ENCODE results near the gene KIF5B. TPM values are rescaled to one million over a fixed set of nuclear protein-coding genes. Genes with fewer than 3 reads are reported as not detected.

KIF5B gene
- total and polyA plus RNA-seq, 9 of the 15 experiments (the other 6 are each of a cell fraction or from before 2014, with no cell fraction given): 24.4 to 94.4 (median 68.9) TPM

- TF ChIP-seq TEAD4 (IDR thresholded peaks at IDR 0.05; ENCODE audit: low read length) (peak; percentile 3; the same call in 1 of the 2 replicates), TEAD4 (CRISPR knock-in tag; IDR thresholded peaks at IDR 0.05; ENCODE audit: borderline replicate concordance) (no peak), CHD7 (IDR thresholded peaks at IDR 0.05; ENCODE audit: low read depth, low read length) (no peak), ETV6 (IDR thresholded peaks at IDR 0.05; ENCODE audit: borderline replicate concordance in 1 of 2, low read depth in 2 of 2, low read length in 1 of 2) (peak; percentile 71 to 94; a peak in 2 of 4 replicates), ETV6 (CRISPR knock-in tag; IDR thresholded peaks at IDR 0.05; ENCODE audit: borderline replicate concordance) (no peak), ZNF175 (CRISPR knock-in tag; IDR thresholded peaks at IDR 0.05; ENCODE audit: low read depth) (peak; percentile 62; the same call in 1 of the 2 replicates), ZNF778 (CRISPR knock-in tag; IDR thresholded peaks at IDR 0.05) (no peak), HMBOX1 (IDR thresholded peaks at IDR 0.05) (peak; percentile 60), ARID1B (IDR thresholded peaks at IDR 0.05) (peak; percentile 22; the same call in 1 of the 2 replicates), GTF2F1 (IDR thresholded peaks at IDR 0.05; ENCODE audit: low read depth, low read length) (no peak), FUS (optimal IDR thresholded peaks at IDR 0.05; ENCODE audit: low read depth, low read length) (no peak), CHAMP1 (IDR thresholded peaks at IDR 0.05) (0 out of 2 replicates have a peak, but pooled peaks have one; percentile 35)
Observed at GRCh38 chr10:31977440-31978155, 78.6 kb downstream of the KIF5B start (continued).

Measured in K562 (cell line).